Hypothalamus (tissue), 51 donors: Measurements from ENCODE around the gene KRTAP9-2.
"Not testable (repeated sequence)": the region's sequence is repeated elsewhere in the genome, so short reads cannot be mapped to it uniquely, and the experiment has no call there.

Source experiments
- DNase-seq, 51 donors: peaks; one replicate each; lab custom pipeline; 2025; lab: John Stamatoyannopoulos, UW

Gene KRTAP9-2

GRCh38 chr17:41226598-41227095 lies at the start of gene KRTAP9-2:
Gene KRTAP9-2 (plus strand): TSS chr17:41226648. CDS start chr17:41226655, 7 bp downstream.
- not testable (repeated sequence) for DNase-seq

- no peak for DNase-seq
These were observed 49.6 kb upstream of the KRTAP9-2 start for GRCh38 chr17:41176744-41177387.

GRCh38 chr17:41177727-41178271 lies 48.6 kb upstream of the KRTAP9-2 start, which contains the start of gene KRTAP4-2:
Gene KRTAP4-2 (minus strand): TSS chr17:41178221. CDS start chr17:41178164, 57 bp downstream.
- no peak for DNase-seq

GRCh38 chr17:41178341-41178740 lies 48.1 kb upstream of the KRTAP9-2 start:
- no peak for DNase-seq

GRCh38 chr17:41178843-41179616 lies 47.4 kb upstream of the KRTAP9-2 start:
- DNase-seq = no peak

- DNase-seq = no peak
These were observed 41.9 kb upstream of the KRTAP9-2 start, which contains the start of gene KRTAP4-1 for GRCh38 chr17:41184480-41184961. Gene KRTAP4-1 (minus strand): TSS chr17:41184911. CDS start chr17:41184854, 57 bp downstream.

GRCh38 chr17:41185001-41185400 lies 41.4 kb upstream of the KRTAP9-2 start:
- no peak for DNase-seq

- DNase-seq = no peak
These were observed 39.6 kb upstream of the KRTAP9-2 start for GRCh38 chr17:41186872-41187271.

GRCh38 chr17:41189837-41190318 lies 36.6 kb upstream of the KRTAP9-2 start, which contains the start of gene KRTAP9-1:
Gene KRTAP9-1 (plus strand): TSS chr17:41189887. CDS start chr17:41189887, 0 bp downstream.
- DNase-seq = not testable (repeated sequence)

- no peak for DNase-seq
These were observed 36.1 kb upstream of the KRTAP9-2 start for GRCh38 chr17:41190328-41190727.

- no peak for DNase-seq
These were observed 30.4 kb upstream of the KRTAP9-2 start for GRCh38 chr17:41196068-41196467.

- no peak for DNase-seq
These were observed 26.9 kb upstream of the KRTAP9-2 start for GRCh38 chr17:41199421-41200078.

- no peak for DNase-seq
These were observed 14.5 kb upstream of the KRTAP9-2 start for GRCh38 chr17:41211845-41212466.

GRCh38 chr17:41212524-41213169 lies 13.8 kb upstream of the KRTAP9-2 start:
- DNase-seq = no peak

- no peak for DNase-seq
These were observed 10.8 kb upstream of the KRTAP9-2 start for GRCh38 chr17:41215681-41216080.

- no peak for DNase-seq
These were observed 2.6 kb upstream of the KRTAP9-2 start for GRCh38 chr17:41223821-41224220.

GRCh38 chr17:41226051-41226450 lies 397 bp upstream of the KRTAP9-2 start:
- DNase-seq = no peak

GRCh38 chr17:41230094-41230493 lies 3.6 kb downstream of the KRTAP9-2 start:
- no peak for DNase-seq

GRCh38 chr17:41231731-41232130 lies 5.3 kb downstream of the KRTAP9-2 start:
- DNase-seq = no peak
